ENCODE measurements around the gene LRP1B. TPM values are rescaled to one million over a fixed set of nuclear protein-coding genes. Genes with fewer than 3 reads are reported as not detected.

LRP1B gene
- 0.02 TPM in 1 of 5 replicates, not detected in the others for total RNA-seq (2022; extraction: Qiagen RNA extraction; ENCODE audit: low read depth)

GRCh38 chr2:142131010-142131669 is at the start of gene LRP1B:
LRP1B (minus strand) TSS chr2:142131016; CDS start chr2:142130729, 287 bp downstream.

Measured in A549 treated with CpdA at 1 μM for 4 hours (cell line).